ENCODE measurements around the gene ATXN1. TPM values are rescaled to one million over a fixed set of nuclear protein-coding genes. Genes with fewer than 3 reads are reported as not detected.
"Not testable (repeated sequence)": the region's sequence is repeated elsewhere in the genome, so short reads cannot be mapped to it uniquely, and the experiment has no call there.

Gene ATXN1
- total and polyA plus RNA-seq, 2 experiments from 2014 or later = 14.2 to 20.1 TPM

GRCh38 chr6:16793828-16794412, 32.7 kb upstream of the ATXN1 start:
- Histone ChIP-seq H3K9ac (no peak overlapping the region), H3K27ac (no peak overlapping the region), H3K9me2 (ENCODE audit: insufficient read depth) (no peaks in the 10 kb centered on the region), H3K4me2 (ENCODE audit: unreplicated experiment) (no peak overlapping the region), H3K9me3 (ENCODE audit: low read depth) (no peaks in the 10 kb centered on the region), H3K4me1 (ENCODE audit: insufficient read depth) (0 out of 2 replicates have a peak, but pooled peaks cover 1% of the 10 kb centered on the region), H3F3A (ENCODE audit: insufficient read depth) (0 out of 2 replicates have a peak, but pooled peaks cover 2% of the 10 kb centered on the region), H3K4me3 (no peak overlapping the region), H3K79me2 (ENCODE audit: insufficient read depth) (no peaks in the 10 kb centered on the region), H3K36me3 (ENCODE audit: low read depth) (no peaks in the 10 kb centered on the region), H2AFZ (no peak overlapping the region), H4K20me1 (ENCODE audit: insufficient read depth) (no peaks in the 10 kb centered on the region), H3K27me3 (replicated peaks; ENCODE audit: insufficient read depth) (no peaks in the 10 kb centered on the region)
- in situ Hi-C loops (cut with MboI) = no loop called here
- TF ChIP-seq EZH2 (IDR thresholded peaks at IDR 0.05; ENCODE audit: insufficient read depth, poor library complexity, severe bottlenecking) (no peak), EZH2phosphoT487 (IDR thresholded peaks at IDR 0.05; ENCODE audit: insufficient read depth, low read depth) (no peak)
- DNase-seq = no peak
- 86 to 92% methylated on average over 3 of the region's 3 CpGs for WGBS, 2 experiments (ENCODE audit: low coverage in 1 of 2, low lambda C conversion rate in 2 of 2, missing lambda C conversion rate in 2 of 2)

GRCh38 chr6:16789329-16790038, 28.2 kb upstream of the ATXN1 start:
- Histone ChIP-seq H3K27me3 (replicated peaks; ENCODE audit: insufficient read depth) (no peaks in the 10 kb centered on the region), H2AFZ (no peak overlapping the region), H3K4me1 (ENCODE audit: insufficient read depth) (peaks cover 5% of the 10 kb centered on the region; the same call in 1 of the 2 replicates), H4K20me1 (ENCODE audit: insufficient read depth) (no peaks in the 10 kb centered on the region), H3K9me3 (ENCODE audit: low read depth) (no peaks in the 10 kb centered on the region), H3K9ac (no peak overlapping the region), H3K4me2 (ENCODE audit: unreplicated experiment) (no peak overlapping the region), H3K9me2 (ENCODE audit: insufficient read depth) (no peaks in the 10 kb centered on the region), H3K79me2 (ENCODE audit: insufficient read depth) (no peaks in the 10 kb centered on the region), H3K36me3 (ENCODE audit: low read depth) (no peaks in the 10 kb centered on the region), H3K27ac (no peak overlapping the region), H3K4me3 (no peak overlapping the region), H3F3A (ENCODE audit: insufficient read depth) (no peaks in the 10 kb centered on the region)
- 80 to 82% methylated on average over 2 of the region's 2 CpGs for WGBS, 2 experiments (ENCODE audit: low coverage in 1 of 2, low lambda C conversion rate in 2 of 2, missing lambda C conversion rate in 2 of 2)
- TF ChIP-seq EZH2 (IDR thresholded peaks at IDR 0.05; ENCODE audit: insufficient read depth, poor library complexity, severe bottlenecking) (no peak), EZH2phosphoT487 (IDR thresholded peaks at IDR 0.05; ENCODE audit: insufficient read depth, low read depth) (no peak)
- in situ Hi-C loops (cut with MboI) = no loop called here
- no peak for DNase-seq

DNA sequence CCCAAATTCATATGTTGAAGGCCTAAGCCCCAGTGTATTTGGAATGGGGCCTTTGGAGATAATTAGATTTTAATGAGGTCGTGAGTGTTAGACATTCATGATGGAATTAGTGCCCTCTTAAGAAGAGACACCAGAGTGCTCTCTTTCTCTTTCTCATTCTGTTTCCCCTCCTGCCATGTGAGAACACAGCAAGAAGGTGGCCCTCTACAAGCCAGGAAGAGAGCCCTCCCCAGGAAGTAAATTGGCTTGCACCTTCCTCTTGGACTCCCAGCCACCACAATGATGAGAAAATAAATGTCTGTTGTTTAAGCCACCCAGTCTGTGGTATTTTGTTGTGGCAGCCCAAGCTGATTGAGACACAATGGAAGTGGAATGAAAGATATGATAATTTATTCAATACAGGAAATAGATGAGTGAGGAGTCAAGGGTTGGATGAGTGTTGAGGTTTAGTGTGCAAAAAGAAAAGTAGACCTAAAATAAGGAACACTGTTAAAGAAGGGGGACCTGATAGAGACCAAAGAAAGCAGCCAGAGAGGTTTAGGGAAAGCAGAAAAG, 25.9 kb upstream of the ATXN1 start:
- Histone ChIP-seq H3K36me3 (ENCODE audit: low read depth) (no peaks in the 10 kb centered on the region), H3K27ac (no peak overlapping the region), H3K9me2 (ENCODE audit: insufficient read depth) (no peaks in the 10 kb centered on the region), H3K9me3 (ENCODE audit: low read depth) (no peaks in the 10 kb centered on the region), H3K4me3 (no peak overlapping the region), H3K9ac (no peak overlapping the region), H3K79me2 (ENCODE audit: insufficient read depth) (no peaks in the 10 kb centered on the region), H3K4me1 (ENCODE audit: insufficient read depth) (peaks cover 5% of the 10 kb centered on the region; the same call in 1 of the 2 replicates), H3K27me3 (replicated peaks; ENCODE audit: insufficient read depth) (no peaks in the 10 kb centered on the region), H3F3A (ENCODE audit: insufficient read depth) (no peaks in the 10 kb centered on the region), H2AFZ (0 out of 2 replicates have a peak overlapping the region, but pooled peaks have one; percentile 25), H3K4me2 (ENCODE audit: unreplicated experiment) (peak overlapping the region; percentile 22), H4K20me1 (ENCODE audit: insufficient read depth) (no peaks in the 10 kb centered on the region)
- no peak for DNase-seq
- in situ Hi-C loops (cut with MboI) = no loop called here
- 39 to 43% methylated on average over 1 of the region's 1 CpG for WGBS, 2 experiments (ENCODE audit: low coverage in 1 of 2, low lambda C conversion rate in 2 of 2, missing lambda C conversion rate in 2 of 2)
- TF ChIP-seq EZH2phosphoT487 (IDR thresholded peaks at IDR 0.05; ENCODE audit: insufficient read depth, low read depth) (no peak), EZH2 (IDR thresholded peaks at IDR 0.05; ENCODE audit: insufficient read depth, poor library complexity, severe bottlenecking) (no peak)

- no peaks in the 10 kb centered on the region for H3K9me3 ChIP-seq (ENCODE audit: low read depth)
- DNase-seq = no peak
- no peak for TF ChIP-seq EZH2 (IDR thresholded peaks at IDR 0.05; ENCODE audit: insufficient read depth, poor library complexity, severe bottlenecking)
- TF ChIP-seq EZH2phosphoT487 (IDR thresholded peaks at IDR 0.05; ENCODE audit: insufficient read depth, low read depth) = no peak
- H3K27me3 ChIP-seq (replicated peaks; ENCODE audit: insufficient read depth) = no peaks in the 10 kb centered on the region
- in situ Hi-C loops (cut with MboI) = no loop called here
- peaks cover 5% of the 10 kb centered on the region; the same call in 1 of the 2 replicates for H3K4me1 ChIP-seq (ENCODE audit: insufficient read depth)
- H3K9me2 ChIP-seq (ENCODE audit: insufficient read depth) = no peaks in the 10 kb centered on the region
- H3K36me3 ChIP-seq (ENCODE audit: low read depth) = no peaks in the 10 kb centered on the region
- no peaks in the 10 kb centered on the region for H3K79me2 ChIP-seq (ENCODE audit: insufficient read depth)
- H4K20me1 ChIP-seq (ENCODE audit: insufficient read depth) = no peaks in the 10 kb centered on the region
- H3K9ac ChIP-seq = no peak overlapping the region
- no peak overlapping the region for H3K4me2 ChIP-seq (ENCODE audit: unreplicated experiment)
- no peaks in the 10 kb centered on the region for H3F3A ChIP-seq (ENCODE audit: insufficient read depth)
- H2AFZ ChIP-seq = no peak overlapping the region
- no peak overlapping the region for H3K27ac ChIP-seq
- H3K4me3 ChIP-seq = no peak overlapping the region
Observed at GRCh38 chr6:16785496-16785895, 24.2 kb upstream of the ATXN1 start.

DNA sequence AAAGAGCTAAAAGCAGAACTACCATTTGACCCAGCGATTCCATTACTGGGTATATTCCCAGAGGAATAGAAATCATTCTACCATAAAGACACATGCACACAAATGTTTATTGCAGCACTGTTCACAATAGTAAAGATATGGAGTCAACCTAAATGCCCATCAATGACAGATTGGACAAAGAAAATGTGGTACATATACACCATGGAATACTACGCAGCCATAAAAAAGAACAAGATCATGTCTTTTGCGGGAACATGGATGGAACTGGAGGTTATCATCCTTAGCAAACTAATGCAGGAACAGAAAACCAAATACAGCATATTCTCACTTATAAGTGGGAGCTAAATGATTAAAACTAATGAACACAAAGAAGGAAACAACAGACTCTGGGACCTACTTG, 23.7 kb upstream of the ATXN1 start:
- H3K9ac ChIP-seq; H4K20me1 ChIP-seq (ENCODE audit: insufficient read depth); H3K4me3 ChIP-seq; H3K27me3 ChIP-seq (replicated peaks; ENCODE audit: insufficient read depth); H3K27ac ChIP-seq; H2AFZ ChIP-seq; in situ Hi-C loops (cut with MboI); H3K79me2 ChIP-seq (ENCODE audit: insufficient read depth); DNase-seq; H3K36me3 ChIP-seq (ENCODE audit: low read depth); H3K9me3 ChIP-seq (ENCODE audit: low read depth); H3K4me1 ChIP-seq (ENCODE audit: insufficient read depth); H3K4me2 ChIP-seq (ENCODE audit: unreplicated experiment); H3F3A ChIP-seq (ENCODE audit: insufficient read depth); H3K9me2 ChIP-seq (ENCODE audit: insufficient read depth): not testable (repeated sequence)
- 79 to 86% methylated on average over 3 of the region's 3 CpGs for WGBS, 2 experiments (ENCODE audit: low coverage in 1 of 2, low lambda C conversion rate in 2 of 2, missing lambda C conversion rate in 2 of 2)

Measured in GM23248 (cell line).